Fibroblast of skin of right quadriceps (primary cell): ENCODE data around the gene MAEL.

Experiments
- DNase-seq: peaks from one replicate; pipeline ENCODE4 v3.0.0-alpha.2; 2013

MAEL gene

DNA sequence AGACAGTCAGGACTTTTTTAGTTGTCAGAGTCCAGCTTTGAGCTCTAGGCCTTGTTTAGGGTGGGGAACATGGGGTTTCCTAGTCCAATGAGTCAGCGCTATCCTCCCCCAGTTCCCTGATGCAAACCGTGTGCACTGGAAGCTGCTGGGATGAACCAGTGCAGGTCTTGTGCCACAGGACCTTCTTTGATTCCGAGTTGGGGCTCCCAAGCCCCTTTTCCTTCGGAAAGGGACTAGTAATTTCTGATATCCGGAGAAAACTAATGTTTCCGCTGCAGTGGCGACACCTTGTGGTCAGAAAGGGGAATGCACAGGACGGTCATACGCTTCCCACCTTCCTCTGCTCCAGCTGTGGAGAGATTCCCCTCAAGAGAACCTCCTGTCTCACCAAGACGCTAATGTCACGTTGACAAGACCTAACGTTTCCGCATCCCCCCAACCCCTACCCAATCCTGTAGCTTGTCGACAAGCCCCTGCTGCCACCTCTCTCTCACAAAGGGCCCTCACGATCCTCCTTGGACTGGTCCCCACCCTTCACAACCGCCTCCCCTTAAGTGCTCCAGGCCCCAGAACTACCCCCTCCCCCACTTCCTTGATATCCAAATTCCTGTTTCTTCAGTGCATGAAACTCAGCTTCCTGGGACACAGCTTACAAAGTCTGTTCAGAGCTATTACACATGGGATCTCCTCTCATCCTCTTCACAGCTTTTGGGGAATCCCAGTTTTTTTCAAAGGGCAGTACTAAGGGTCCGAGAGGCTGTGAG, 70.1 kb downstream of the MAEL start:
- peak; percentile 54 for DNase-seq

DNA sequence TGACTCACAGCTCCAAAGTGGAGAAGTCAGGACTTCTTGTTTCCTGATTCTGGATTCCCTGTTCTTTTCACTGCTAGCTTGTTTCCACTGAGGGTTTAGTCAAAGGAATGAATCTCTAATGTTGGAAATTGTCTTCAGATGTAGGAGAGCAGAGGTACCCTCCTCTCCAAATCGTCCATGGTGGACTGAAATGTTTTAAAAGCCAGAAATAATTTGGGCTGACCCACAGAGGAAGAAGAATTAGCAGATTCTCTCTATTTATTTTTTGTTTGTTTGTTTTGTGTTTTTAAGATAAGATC, 70.7 kb downstream of the MAEL start:
- no peak for DNase-seq

DNA sequence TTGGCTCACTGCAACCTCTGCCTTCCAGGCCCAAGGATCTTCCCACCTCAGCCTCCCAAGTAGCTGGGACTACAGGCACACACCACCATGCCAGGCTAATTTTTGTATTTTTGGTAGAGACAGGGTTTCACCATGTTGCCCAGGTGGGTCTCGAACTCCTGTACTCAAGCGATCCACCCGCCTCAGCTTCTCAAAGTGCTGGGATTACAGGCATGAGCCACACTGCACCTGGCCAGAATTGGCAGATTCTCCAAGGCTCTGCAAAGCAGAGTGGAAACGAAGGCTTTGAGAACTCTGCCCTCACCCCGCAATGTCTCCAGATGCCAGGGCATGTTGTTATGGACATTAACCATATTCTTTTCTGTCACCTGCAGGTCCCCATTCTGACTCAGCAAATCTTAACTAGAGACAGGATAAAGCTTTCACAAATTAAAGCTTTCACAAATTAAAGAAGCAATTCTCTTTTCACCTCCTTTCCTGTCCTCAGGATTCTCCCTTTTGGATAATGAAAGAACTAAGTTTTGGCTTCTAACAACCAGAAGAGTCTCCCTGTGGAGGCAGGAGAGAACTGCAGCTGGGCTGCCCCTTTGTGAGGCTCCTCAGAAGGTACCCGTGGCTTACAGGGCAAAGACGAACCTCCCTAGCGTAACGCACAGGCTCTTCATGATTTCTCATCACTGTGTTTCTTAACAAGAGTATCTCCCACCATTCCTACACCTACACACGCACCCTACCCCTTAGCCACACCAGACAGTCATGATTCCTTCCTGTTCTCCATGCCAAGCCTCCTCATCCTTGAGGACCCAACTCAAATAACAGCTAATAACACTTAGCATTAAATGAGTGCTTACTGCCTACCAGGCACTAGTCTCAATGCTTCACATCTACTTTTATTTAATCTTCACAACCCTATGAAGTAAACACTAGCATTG, 71.3 kb downstream of the MAEL start:
- DNase-seq, result no peak

GRCh38 chr1:167061073-167061464, 72.0 kb downstream of the MAEL start:
- no peak for DNase-seq

DNA sequence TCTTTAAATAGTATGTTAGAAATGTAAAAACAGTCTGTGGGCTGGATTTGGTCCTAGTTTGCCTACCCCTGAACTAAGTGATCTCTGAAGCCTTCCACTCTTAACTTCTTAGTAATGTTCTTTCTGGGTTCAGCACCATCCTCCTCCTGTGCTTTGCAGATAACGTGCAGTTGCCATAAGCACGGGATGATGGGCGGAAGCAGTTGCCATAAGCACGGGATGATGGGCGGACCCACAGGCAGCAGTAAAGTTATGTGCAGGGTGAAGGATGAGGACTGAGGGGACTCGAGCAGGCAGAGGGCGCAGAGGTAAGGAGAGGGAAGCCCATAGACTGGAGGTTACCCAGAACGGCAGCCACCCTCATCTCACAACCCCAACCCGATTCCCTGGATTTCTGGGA, 75.5 kb downstream of the MAEL start:
- DNase-seq, result no peak

DNA sequence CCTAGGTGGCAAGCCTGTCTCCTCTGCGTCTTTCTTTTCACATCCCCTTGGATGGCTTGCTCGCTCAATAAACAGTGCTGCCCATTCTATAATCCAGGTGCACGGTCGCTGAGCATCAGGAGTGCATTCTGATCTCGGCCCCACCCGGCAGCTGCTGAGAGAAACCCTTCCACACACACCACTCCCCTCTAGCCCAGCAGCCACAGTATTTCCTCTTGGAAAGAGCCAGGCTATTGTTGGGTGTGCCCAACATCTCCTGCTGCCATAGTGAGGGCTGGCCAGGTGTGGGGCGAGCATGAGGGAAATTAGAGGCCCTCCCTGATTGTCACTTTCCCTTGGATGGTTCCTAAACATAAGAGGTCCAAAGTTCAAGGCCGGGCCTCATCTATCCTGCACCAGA, 76.4 kb downstream of the MAEL start:
- DNase-seq, result no peak

- DNase-seq, result peak; percentile 32
Observed at GRCh38 chr1:167066333-167067122, 77.4 kb downstream of the MAEL start.

GRCh38 chr1:167067904-167068303, 78.8 kb downstream of the MAEL start:
- DNase-seq, result no peak

GRCh38 chr1:167068761-167069160, 79.7 kb downstream of the MAEL start:
- no peak for DNase-seq

DNA sequence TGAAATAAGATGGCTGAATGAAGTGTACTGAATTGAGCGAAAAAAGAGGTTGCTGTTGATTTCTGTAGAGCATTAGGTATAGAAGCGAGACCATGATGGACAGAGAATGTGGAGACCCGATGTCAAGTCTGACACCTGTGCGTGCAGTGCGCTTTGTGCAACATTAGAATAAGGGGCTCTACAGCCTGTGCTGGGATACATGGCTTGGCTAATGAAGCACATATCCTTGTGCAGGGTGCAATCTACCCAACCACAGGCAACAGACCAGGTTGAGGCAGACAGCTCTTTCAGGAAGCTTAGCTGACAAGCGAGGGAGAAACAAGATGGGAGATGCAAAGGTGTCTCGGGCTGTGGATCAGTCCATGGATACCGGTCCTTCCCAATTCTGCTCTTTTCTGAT, 82.2 kb downstream of the MAEL start:
- no peak for DNase-seq
